HCT116 (cell line): ENCODE results near the gene PANX2. TPM values are rescaled to one million over a fixed set of nuclear protein-coding genes. Genes with fewer than 3 reads are reported as not detected.
"Not testable (repeated sequence)": the region's sequence is repeated elsewhere in the genome, so short reads cannot be mapped to it uniquely, and the experiment has no call there.

ENCODE experiments used
- ATAC-seq: fragments of 200-7000 bp; cut with Tn5 transposase; 2 replicates; pipeline ENCODE4 v1.9.1; 2020; ENCODE audit warnings: mild to moderate bottlenecking, moderate library complexity
- BruUV-seq: library from RNA; stranded (reverse); fragments of 400-500 nt; replicated peaks from 2 replicates; lab custom pipeline; 2021; lab: Mats Ljungman, UMichigan
- CTCF ChIA-PET: fragments of 300-600 bp; sonication (Branson Sonifier 250); formaldehyde crosslinking; loops from one replicate; lab custom pipeline; 2021; ENCODE audit warnings: antibody characterized with exemption; lab: Charles Lee
- POLR2A ChIA-PET: fragments of 300-600, 350-600 bp; sonication (Branson Sonifier 250); formaldehyde crosslinking; loops from one replicate; lab custom pipeline; 2021; ENCODE audit warnings: antibody characterized with exemption; lab: Charles Lee
- RAD21 ChIA-PET, 2 experiments: fragments of 300-600 bp; sonication (Branson Sonifier 250); formaldehyde crosslinking; loops; one replicate each; lab custom pipeline; 2023; ENCODE audit warnings: low total read pairs in 2 of 2; ENCODE audit not compliant: uncharacterized antibody in 2 of 2, unreplicated experiment in 2 of 2, low non-redundant PET in 1 of 2; lab: Charles Lee
- DNase-seq: peaks from one replicate; pipeline ENCODE4 v3.0.0-alpha.2; 2010; ENCODE audit warnings: low read depth, low spot score
- H2AFZ ChIP-seq: fragments of 200-600 bp; shearing (Covaris generic), sonication (generic); 2 replicates; pipeline ENCODE4 v1.6.1; 2017; ENCODE audit warnings: low read depth, mixed run types, mixed read lengths, antibody characterized with exemption, low read length; ENCODE audit not compliant: poor library complexity, severe bottlenecking
- H3K27ac ChIP-seq: 2 replicates; pipeline ENCODE4 v1.5.1; 2012; ENCODE audit warnings: low read depth, low read length
- H3K27me3 ChIP-seq: fragments of 200-600 bp; sonication (generic); 2 replicates; pipeline ENCODE4 v1.6.1; 2016; ENCODE audit warnings: mixed run types, low read length, mixed read lengths; ENCODE audit not compliant: insufficient read depth
- H3K36me3 ChIP-seq, 2 experiments: fragments of 200-500 bp in 1 of 2; fragments of 200-600 bp in 1 of 2; sonication (Bioruptor generic) in 1 of 2; sonication (generic) in 1 of 2; 2 replicates each; pipeline versions ENCODE4 v1.5.1 to v1.6.1; 2014 to 2016; ENCODE audit warnings: low read length in 2 of 2, inconsistent platforms in 1 of 2, mixed read lengths in 1 of 2, mixed run types in 1 of 2; ENCODE audit not compliant: insufficient read depth in 2 of 2, control insufficient read depth in 1 of 2
- H3K4me1 ChIP-seq, 2 experiments: fragments of 200-600 bp in 1 of 2; sonication (generic) in 1 of 2; 2 replicates each; pipeline versions ENCODE4 v1.5.1 to v1.6.1; 2012 to 2017; ENCODE audit warnings: low read length in 2 of 2, inconsistent platforms in 1 of 2, mild to moderate bottlenecking in 1 of 2, mixed read lengths in 1 of 2, mixed run types in 1 of 2, moderate library complexity in 1 of 2; ENCODE audit not compliant: insufficient read depth in 2 of 2, control insufficient read depth in 1 of 2
- H3K4me2 ChIP-seq: fragments of 200-600 bp; sonication (generic); 2 replicates; pipeline ENCODE4 v1.6.1; 2017; ENCODE audit warnings: mixed run types, low read length, mixed read lengths
- H3K4me3 ChIP-seq, 2 experiments: fragments of 200-600 bp in 1 of 2; sonication (generic) in 1 of 2; replicated peaks in 1 of 2; 2 replicates each; pipeline ENCODE4 v1.5.1; 2011 to 2016; ENCODE audit warnings: low read length in 2 of 2, control low read depth in 1 of 2, low read depth in 1 of 2, mild to moderate bottlenecking in 1 of 2, mixed read lengths in 1 of 2, mixed run types in 1 of 2
- H3K79me2 ChIP-seq: fragments of 200-600 bp; sonication (generic); 2 replicates; pipeline ENCODE4 v1.6.1; 2017; ENCODE audit warnings: mild to moderate bottlenecking, mixed run types, low read length, moderate library complexity, mixed read lengths; ENCODE audit not compliant: insufficient read depth
- H3K9ac ChIP-seq: fragments of 200-600 bp; sonication (generic); 2 replicates; pipeline ENCODE4 v1.6.1; 2016; ENCODE audit warnings: low read length, mixed read lengths
- H3K9me2 ChIP-seq: fragments of 200-600 bp; sonication (generic), shearing (Covaris generic); 2 replicates; pipeline ENCODE4 v1.6.1; 2017; ENCODE audit warnings: mixed run types, mild to moderate bottlenecking, moderate library complexity; ENCODE audit not compliant: insufficient read depth
- H3K9me3 ChIP-seq, 2 experiments: fragments of 200-500 bp in 1 of 2; fragments of 200-600 bp in 1 of 2; sonication (Bioruptor generic) in 1 of 2; sonication (generic) in 1 of 2; 2 replicates each; pipeline ENCODE4 v1.6.1; 2014 to 2017; ENCODE audit warnings: low read length in 2 of 2, mixed read lengths in 2 of 2, inconsistent platforms in 1 of 2, low read depth in 1 of 2, mild to moderate bottlenecking in 1 of 2, mixed run types in 1 of 2, moderate library complexity in 1 of 2; ENCODE audit not compliant: control insufficient read depth in 1 of 2, insufficient read depth in 1 of 2
- H4K20me1 ChIP-seq: fragments of 200-600 bp; sonication (generic), shearing (Covaris generic); 2 replicates; pipeline ENCODE4 v1.6.1; 2017; ENCODE audit warnings: mixed run types, mild to moderate bottlenecking, moderate library complexity; ENCODE audit not compliant: insufficient read depth
- ATF3 ChIP-seq: IDR thresholded peaks from 2 replicates; pipeline ENCODE4 v1.6.1; 2012
- CEBPB ChIP-seq: IDR thresholded peaks from 2 replicates; pipeline ENCODE4 v1.6.1; 2012; ENCODE audit warnings: low read depth
- ELF1 ChIP-seq: IDR thresholded peaks from 2 replicates; pipeline ENCODE4 v1.6.1; 2012; ENCODE audit warnings: low read depth, borderline replicate concordance
- JUND ChIP-seq: IDR thresholded peaks from 2 replicates; pipeline ENCODE4 v1.6.1; 2012
- POLR2A ChIP-seq: IDR thresholded peaks from 2 replicates; pipeline ENCODE4 v1.7.0; 2011; ENCODE audit warnings: borderline replicate concordance; ENCODE audit not compliant: insufficient read depth, insufficient read length; ENCODE audit errors: extremely low read depth
- POLR2AphosphoS5 ChIP-seq: IDR thresholded peaks from 2 replicates; pipeline ENCODE4 v1.6.1; 2011; ENCODE audit warnings: mild to moderate bottlenecking, low read depth, low read length, moderate library complexity
- SP1 ChIP-seq: IDR thresholded peaks from 2 replicates; pipeline ENCODE4 v1.6.1; 2012; ENCODE audit warnings: low read depth
- SRF ChIP-seq: IDR thresholded peaks from 2 replicates; pipeline ENCODE4 v1.6.1; 2012; ENCODE audit warnings: low read depth
- ZBTB33 ChIP-seq: IDR thresholded peaks from 2 replicates; pipeline ENCODE4 v1.6.1; 2011; ENCODE audit warnings: mild to moderate bottlenecking, low read length, moderate library complexity; ENCODE audit not compliant: insufficient replicate concordance; ENCODE audit errors: extremely low read depth
- ZNF274 ChIP-seq: fragments of 200-500 bp; sonication (Bioruptor generic); IDR thresholded peaks from 2 replicates; pipeline ENCODE4 v1.6.1; 2014; ENCODE audit warnings: mild to moderate bottlenecking, low read depth, low read length, inconsistent platforms
- intact Hi-C: fragments of 100-400 bp; cut with micrococcal nuclease; formaldehyde crosslinking; loops from 2 replicates; pipeline ENCODE4 v1.10.0; 2022
- total RNA-seq: library from RNA; stranded (reverse); gene quantifications from one replicate; pipeline ENCODE4 v1.2.1, GENCODE V29; 2021; ENCODE audit not compliant: unreplicated experiment

Gene PANX2
- total RNA-seq, 1 experiment from 2014 or later, result 8.0 TPM

- no peak for TF ChIP-seq SRF
- TF ChIP-seq, all 23 proteins: peak for 0
Observed at GRCh38 chr22:50136581-50137015, 33.9 kb upstream of the PANX2 start (continued).

GRCh38 chr22:50137277-50137676 is 33.3 kb upstream of the PANX2 start:
- H3K9ac ChIP-seq, H3K4me1 ChIP-seq, DNase-seq, H3K4me2 ChIP-seq, POLR2A ChIA-PET, intact Hi-C loops, H3K9me2 ChIP-seq, RAD21 ChIA-PET, H3K36me3 ChIP-seq, H3K27me3 ChIP-seq, H2AFZ ChIP-seq, BruUV-seq, H3K79me2 ChIP-seq, H4K20me1 ChIP-seq, H3K4me3 ChIP-seq, H3K27ac ChIP-seq, ATAC-seq, H3K9me3 ChIP-seq: not testable (repeated sequence)
- CTCF ChIA-PET, result interaction anchor here (1.5 kb wide), 1 partner anchor 12 kb away, joined by 6 read pairs; no protein-coding TSS in a partner anchor

- no peaks in the 10 kb centered on the region for H3K9me3 ChIP-seq
- POLR2A ChIA-PET, result no interaction called here
- no peak for TF ChIP-seq SRF
- no peak for TF ChIP-seq ZNF274
- no peak for TF ChIP-seq ATF3
- no peak for TF ChIP-seq ELF1
- TF ChIP-seq ZBTB33, result no peak
- no peak for TF ChIP-seq CEBPB
- TF ChIP-seq POLR2A, result no peak
- no peak for TF ChIP-seq JUND
- TF ChIP-seq SP1, result no peak
- no peak for TF ChIP-seq POLR2AphosphoS5
- no peak for DNase-seq
- H3K79me2 ChIP-seq, result no peaks in the 10 kb centered on the region
- H3K9me2 ChIP-seq, result no peaks in the 10 kb centered on the region
- CTCF ChIA-PET, result interaction anchor here (0.8 kb wide), 1 partner anchor 11 kb away, joined by 3 read pairs; no protein-coding TSS in a partner anchor
- H3K4me2 ChIP-seq, result no peak overlapping the region
- no peak overlapping the region for H2AFZ ChIP-seq
- no peak overlapping the region for H3K27ac ChIP-seq
- ATAC-seq, result no peak
- H4K20me1 ChIP-seq, result no peaks in the 10 kb centered on the region
- intact Hi-C loops, result no loop called here
- no peaks in the 10 kb centered on the region for H3K36me3 ChIP-seq
- H3K4me1 ChIP-seq, result no peaks in the 10 kb centered on the region
- RAD21 ChIA-PET, result no interaction called here
- no TSS peak for BruUV-seq
- no peak overlapping the region for H3K4me3 ChIP-seq
- no peaks in the 10 kb centered on the region for H3K27me3 ChIP-seq
- no peak overlapping the region for H3K9ac ChIP-seq
Observed at GRCh38 chr22:50138041-50138440, 32.5 kb upstream of the PANX2 start.
